ENCODE measurements around the gene PTPRA. TPM values are rescaled to one million over a fixed set of nuclear protein-coding genes. Genes with fewer than 3 reads are reported as not detected.

The PTPRA gene
- total RNA-seq, 1 donor from 2014 or later = 59.5 TPM

GRCh38 chr20:2851086-2851485 lies 22.2 kb upstream of the PTPRA start:
- DNase-seq = no peak
- H3K27ac Mint-ChIP-seq (ENCODE audit: unreplicated experiment) = no peak overlapping the region
- H3K4me3 Mint-ChIP-seq (ENCODE audit: unreplicated experiment) = no peak overlapping the region
- no peak for TF ChIP-seq CTCF (IDR thresholded peaks at IDR 0.05; ENCODE audit: partially characterized antibody, unreplicated experiment)
- H3K27me3 Mint-ChIP-seq (ENCODE audit: unreplicated experiment) = no peaks in the 10 kb centered on the region
- H3K9me3 Mint-ChIP-seq (ENCODE audit: unreplicated experiment) = no peaks in the 10 kb centered on the region
- no peaks in the 10 kb centered on the region for H3K36me3 Mint-ChIP-seq (ENCODE audit: unreplicated experiment)
- no peaks in the 10 kb centered on the region for H3K4me1 Mint-ChIP-seq (ENCODE audit: low read depth, unreplicated experiment)

- no peak overlapping the region for H3K4me3 Mint-ChIP-seq (ENCODE audit: unreplicated experiment)
- no peak overlapping the region for H3K27ac Mint-ChIP-seq (ENCODE audit: unreplicated experiment)
- H3K4me1 Mint-ChIP-seq (ENCODE audit: low read depth, unreplicated experiment) = no peaks in the 10 kb centered on the region
- H3K9me3 Mint-ChIP-seq (ENCODE audit: unreplicated experiment) = peaks cover 4% of the 10 kb centered on the region
- no peak for TF ChIP-seq CTCF (IDR thresholded peaks at IDR 0.05; ENCODE audit: partially characterized antibody, unreplicated experiment)
- DNase-seq = no peak
- no peaks in the 10 kb centered on the region for H3K36me3 Mint-ChIP-seq (ENCODE audit: unreplicated experiment)
- peaks cover 4% of the 10 kb centered on the region for H3K27me3 Mint-ChIP-seq (ENCODE audit: unreplicated experiment)
Observed at GRCh38 chr20:2858591-2858990, 14.7 kb upstream of the PTPRA start.

- no peaks in the 10 kb centered on the region for H3K36me3 Mint-ChIP-seq (ENCODE audit: unreplicated experiment)
- peaks cover 4% of the 10 kb centered on the region for H3K27me3 Mint-ChIP-seq (ENCODE audit: unreplicated experiment)
- DNase-seq = no peak
- peaks cover 4% of the 10 kb centered on the region for H3K9me3 Mint-ChIP-seq (ENCODE audit: unreplicated experiment)
- no peak for TF ChIP-seq CTCF (IDR thresholded peaks at IDR 0.05; ENCODE audit: partially characterized antibody, unreplicated experiment)
- no peak overlapping the region for H3K27ac Mint-ChIP-seq (ENCODE audit: unreplicated experiment)
- no peak overlapping the region for H3K4me3 Mint-ChIP-seq (ENCODE audit: unreplicated experiment)
- no peaks in the 10 kb centered on the region for H3K4me1 Mint-ChIP-seq (ENCODE audit: low read depth, unreplicated experiment)
Observed at GRCh38 chr20:2859330-2860121, 13.8 kb upstream of the PTPRA start.

- Mint-ChIP-seq H3K27me3 (ENCODE audit: unreplicated experiment) (no peaks in the 10 kb centered on the region), H3K4me1 (ENCODE audit: low read depth, unreplicated experiment) (no peaks in the 10 kb centered on the region), H3K36me3 (ENCODE audit: unreplicated experiment) (no peaks in the 10 kb centered on the region), H3K27ac (ENCODE audit: unreplicated experiment) (no peak overlapping the region), H3K4me3 (ENCODE audit: unreplicated experiment) (no peak overlapping the region), H3K9me3 (ENCODE audit: unreplicated experiment) (peaks cover 4% of the 10 kb centered on the region)
- TF ChIP-seq CTCF (IDR thresholded peaks at IDR 0.05; ENCODE audit: partially characterized antibody, unreplicated experiment) = no peak
- DNase-seq = no peak
Observed at GRCh38 chr20:2864626-2865025, 8.7 kb upstream of the PTPRA start.

- H3K9me3 Mint-ChIP-seq (ENCODE audit: unreplicated experiment) = peaks cover 2% of the 10 kb centered on the region
- no peak for TF ChIP-seq CTCF (IDR thresholded peaks at IDR 0.05; ENCODE audit: partially characterized antibody, unreplicated experiment)
- H3K27me3 Mint-ChIP-seq (ENCODE audit: unreplicated experiment) = no peaks in the 10 kb centered on the region
- no peaks in the 10 kb centered on the region for H3K4me1 Mint-ChIP-seq (ENCODE audit: low read depth, unreplicated experiment)
- no peak for DNase-seq
- no peak overlapping the region for H3K27ac Mint-ChIP-seq (ENCODE audit: unreplicated experiment)
- no peak overlapping the region for H3K4me3 Mint-ChIP-seq (ENCODE audit: unreplicated experiment)
- no peaks in the 10 kb centered on the region for H3K36me3 Mint-ChIP-seq (ENCODE audit: unreplicated experiment)
Observed at GRCh38 chr20:2865101-2865500, 8.2 kb upstream of the PTPRA start.
